Parathyroid adenoma (tissue), 2 donors: ENCODE data around the gene TP53.

Experiments used
- H2AFZ ChIP-seq: fragments of 300-600 bp; sonication (generic); one replicate; pipeline ENCODE4 v1.7.0; 2017; ENCODE audit warnings: antibody characterized with exemption, mild to moderate bottlenecking
- H3K27ac ChIP-seq: fragments of 300-600 bp; sonication (generic); one replicate; pipeline ENCODE4 v1.7.0; 2017
- H3K27me3 ChIP-seq: fragments of 300-600 bp; sonication (generic); one replicate; pipeline ENCODE4 v1.7.0; 2017; ENCODE audit warnings: low read length; ENCODE audit not compliant: control insufficient read depth, insufficient read depth
- H3K36me3 ChIP-seq: fragments of 300-600 bp; sonication (generic); one replicate; pipeline ENCODE4 v1.7.0; 2017; ENCODE audit warnings: low read length; ENCODE audit not compliant: control insufficient read depth, insufficient read depth
- H3K4me1 ChIP-seq: fragments of 300-600 bp; sonication (generic); one replicate; pipeline ENCODE4 v1.7.0; 2017; ENCODE audit warnings: control low read depth
- H3K4me2 ChIP-seq: fragments of 300-600 bp; sonication (generic); one replicate; pipeline ENCODE4 v1.7.0; 2017; ENCODE audit warnings: low read length
- H3K4me3 ChIP-seq: fragments of 300-600 bp; sonication (generic); one replicate; pipeline ENCODE4 v1.7.0; 2017; ENCODE audit warnings: low read depth, low read length
- H3K79me2 ChIP-seq: fragments of 300-600 bp; sonication (generic); one replicate; pipeline ENCODE4 v1.7.0; 2017; ENCODE audit warnings: control low read depth
- H3K9ac ChIP-seq: fragments of 300-600 bp; sonication (generic); one replicate; pipeline ENCODE4 v1.7.0; 2017; ENCODE audit warnings: mild to moderate bottlenecking
- H3K9me3 ChIP-seq: fragments of 300-600 bp; sonication (generic); one replicate; pipeline ENCODE4 v1.7.0; 2017; ENCODE audit warnings: low read length; ENCODE audit not compliant: control insufficient read depth
- TF ChIP-seq, protein P1 (sequence below): fragments of 300-600 bp; sonication (generic); IDR thresholded peaks from one replicate; pipeline ENCODE4 v1.7.0; 2017; ENCODE audit warnings: antibody characterized with exemption, mild to moderate bottlenecking
- donor health status: primary hyperparathyroidism.

Gene TP53

GRCh38 chr17:7687072-7687907 lies at the start of gene TP53:
Gene TP53 (minus strand): TSS chr17:7687490. CDS start chr17:7676594, 10,896 bp downstream.
- TF ChIP-seq, protein P1, sequence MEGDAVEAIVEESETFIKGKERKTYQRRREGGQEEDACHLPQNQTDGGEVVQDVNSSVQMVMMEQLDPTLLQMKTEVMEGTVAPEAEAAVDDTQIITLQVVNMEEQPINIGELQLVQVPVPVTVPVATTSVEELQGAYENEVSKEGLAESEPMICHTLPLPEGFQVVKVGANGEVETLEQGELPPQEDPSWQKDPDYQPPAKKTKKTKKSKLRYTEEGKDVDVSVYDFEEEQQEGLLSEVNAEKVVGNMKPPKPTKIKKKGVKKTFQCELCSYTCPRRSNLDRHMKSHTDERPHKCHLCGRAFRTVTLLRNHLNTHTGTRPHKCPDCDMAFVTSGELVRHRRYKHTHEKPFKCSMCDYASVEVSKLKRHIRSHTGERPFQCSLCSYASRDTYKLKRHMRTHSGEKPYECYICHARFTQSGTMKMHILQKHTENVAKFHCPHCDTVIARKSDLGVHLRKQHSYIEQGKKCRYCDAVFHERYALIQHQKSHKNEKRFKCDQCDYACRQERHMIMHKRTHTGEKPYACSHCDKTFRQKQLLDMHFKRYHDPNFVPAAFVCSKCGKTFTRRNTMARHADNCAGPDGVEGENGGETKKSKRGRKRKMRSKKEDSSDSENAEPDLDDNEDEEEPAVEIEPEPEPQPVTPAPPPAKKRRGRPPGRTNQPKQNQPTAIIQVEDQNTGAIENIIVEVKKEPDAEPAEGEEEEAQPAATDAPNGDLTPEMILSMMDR: no peak
- peak within 1 kb of the TSS; percentile 94 for H3K4me2 ChIP-seq
- H3K27me3 ChIP-seq: no peaks in the 10 kb centered on the region
- H3K9ac ChIP-seq: peak within 1 kb of the TSS; percentile 64
- H3K27ac ChIP-seq: peak within 1 kb of the TSS; percentile 99
- no peaks in the 10 kb centered on the region for H3K36me3 ChIP-seq
- peak within 1 kb of the TSS; percentile 89 for H2AFZ ChIP-seq
- H3K79me2 ChIP-seq: peaks cover 23% of the 10 kb centered on the region
- no peaks in the 10 kb centered on the region for H3K9me3 ChIP-seq
- peaks cover 5% of the 10 kb centered on the region for H3K4me1 ChIP-seq
- H3K4me3 ChIP-seq: peak within 1 kb of the TSS; percentile 100

DNA sequence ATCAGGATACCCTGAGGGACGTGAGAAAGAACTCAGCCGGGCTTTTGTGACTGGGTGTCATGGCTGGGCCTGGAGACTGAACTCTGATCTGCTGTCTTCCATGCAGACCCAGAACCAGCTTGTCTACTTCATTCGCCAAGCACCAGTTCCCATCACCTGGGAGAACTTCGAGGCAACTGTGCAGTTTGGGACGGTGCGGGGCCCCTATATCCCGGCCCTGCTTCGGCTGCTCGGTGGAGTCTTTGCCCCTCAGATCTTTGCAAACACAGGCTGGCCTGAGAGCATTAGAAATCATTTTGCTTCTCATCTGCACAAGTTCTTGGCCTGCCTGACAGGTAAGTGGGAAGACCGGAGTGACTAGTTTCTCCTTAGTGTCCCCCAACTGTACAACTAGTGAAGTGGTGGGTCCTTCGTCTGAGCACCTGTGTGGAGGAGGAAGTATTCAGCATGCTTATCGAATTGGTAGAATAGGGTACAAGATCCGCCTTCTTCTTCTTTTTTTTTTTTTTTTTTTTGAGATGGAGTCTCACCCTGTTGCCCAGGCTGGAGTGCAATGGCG lies 45.8 kb upstream of the TP53 start:
- H3K4me1 ChIP-seq: no peaks in the 10 kb centered on the region
- H3K79me2 ChIP-seq: no peaks in the 10 kb centered on the region
- no peak overlapping the region for H3K27ac ChIP-seq
- no peak overlapping the region for H3K4me2 ChIP-seq
- no peaks in the 10 kb centered on the region for H3K36me3 ChIP-seq
- no peak overlapping the region for H3K4me3 ChIP-seq
- H3K9me3 ChIP-seq: no peaks in the 10 kb centered on the region
- H3K9ac ChIP-seq: no peak overlapping the region
- TF ChIP-seq, protein P1: no peak
- H2AFZ ChIP-seq: no peak overlapping the region
- no peaks in the 10 kb centered on the region for H3K27me3 ChIP-seq

- no peak overlapping the region for H3K9ac ChIP-seq
- H3K79me2 ChIP-seq: no peaks in the 10 kb centered on the region
- no peak overlapping the region for H2AFZ ChIP-seq
- no peaks in the 10 kb centered on the region for H3K27me3 ChIP-seq
- no peaks in the 10 kb centered on the region for H3K9me3 ChIP-seq
- H3K4me3 ChIP-seq: no peak overlapping the region
- no peak overlapping the region for H3K4me2 ChIP-seq
- H3K36me3 ChIP-seq: no peaks in the 10 kb centered on the region
- H3K27ac ChIP-seq: no peak overlapping the region
- H3K4me1 ChIP-seq: no peaks in the 10 kb centered on the region
- TF ChIP-seq, protein P1: no peak
Measured at GRCh38 chr17:7729816-7730215, 42.5 kb upstream of the TP53 start.

GRCh38 chr17:7727886-7728285 lies 40.6 kb upstream of the TP53 start:
- Histone ChIP-seq H2AFZ (no peak overlapping the region), H3K9me3 (no peaks in the 10 kb centered on the region), H3K4me2 (no peak overlapping the region), H3K27ac (no peak overlapping the region), H3K36me3 (no peaks in the 10 kb centered on the region), H3K4me3 (no peak overlapping the region), H3K27me3 (no peaks in the 10 kb centered on the region), H3K9ac (no peak overlapping the region), H3K4me1 (no peaks in the 10 kb centered on the region), H3K79me2 (no peaks in the 10 kb centered on the region)
- TF ChIP-seq, protein P1: no peak
